ENCODE data around the gene ZMIZ1.

Gene ZMIZ1

GRCh38 chr10:79096514-79096913 is 27.7 kb downstream of the ZMIZ1 start:
- in situ Hi-C loops (cut with MboI; ENCODE audit: low sequenced_read_pairs), result no loop called here

GRCh38 chr10:79097021-79097872 is 28.5 kb downstream of the ZMIZ1 start:
- in situ Hi-C loops (cut with MboI; ENCODE audit: low sequenced_read_pairs), result no loop called here

GRCh38 chr10:79098061-79098460 is 29.3 kb downstream of the ZMIZ1 start:
- in situ Hi-C loops (cut with MboI; ENCODE audit: low sequenced_read_pairs), result no loop called here

DNA sequence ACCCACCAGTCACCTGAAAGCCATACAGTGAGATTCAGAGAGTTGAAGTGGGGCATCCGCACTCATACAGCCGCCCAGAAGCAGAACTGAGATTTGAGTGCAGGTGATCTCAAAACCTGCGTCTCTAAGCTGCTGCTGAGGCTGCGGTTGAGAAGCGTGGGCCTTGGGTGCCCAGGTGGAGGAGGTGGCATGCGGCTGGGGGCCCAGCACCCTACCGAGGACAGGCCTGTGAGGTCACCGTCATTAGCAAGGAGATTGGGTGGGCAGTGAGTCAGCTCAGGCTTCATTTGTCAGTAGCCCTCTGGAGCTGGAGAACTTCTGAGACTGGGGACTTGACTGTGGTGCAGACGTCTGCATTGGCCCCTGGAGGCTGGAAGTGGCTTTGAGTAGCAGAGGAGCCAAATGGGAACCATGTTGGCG is 29.8 kb downstream of the ZMIZ1 start:
- in situ Hi-C loops (cut with MboI; ENCODE audit: low sequenced_read_pairs), result no loop called here

- in situ Hi-C loops (cut with MboI; ENCODE audit: low sequenced_read_pairs), result no loop called here
Observed at GRCh38 chr10:79099898-79100448, 31.2 kb downstream of the ZMIZ1 start.

- in situ Hi-C loops (cut with MboI; ENCODE audit: low sequenced_read_pairs), result no loop called here
Observed at GRCh38 chr10:79100771-79101170, 32.0 kb downstream of the ZMIZ1 start.

GRCh38 chr10:79101560-79102497 is 33.1 kb downstream of the ZMIZ1 start:
- in situ Hi-C loops (cut with MboI; ENCODE audit: low sequenced_read_pairs), result no loop called here

DNA sequence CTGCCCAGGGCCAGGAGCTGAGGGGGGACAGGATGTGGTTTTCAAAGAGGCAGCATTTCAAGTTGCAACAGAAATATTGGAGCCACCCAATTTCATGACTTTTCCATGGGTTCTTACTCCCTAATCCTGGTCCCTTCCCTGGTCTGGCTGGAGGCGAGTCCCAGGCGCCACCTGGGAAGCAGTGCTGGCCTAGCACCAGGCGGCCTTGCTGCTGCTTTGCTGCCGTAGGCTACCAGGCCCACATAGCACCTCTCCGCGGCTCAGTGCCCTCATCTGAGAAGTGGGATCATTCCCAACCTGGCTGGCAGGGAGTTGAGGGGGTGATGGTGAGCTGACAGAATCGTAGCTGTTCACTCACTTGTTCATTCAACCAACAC is 33.7 kb downstream of the ZMIZ1 start:
- in situ Hi-C loops (cut with MboI; ENCODE audit: low sequenced_read_pairs), result no loop called here

DNA sequence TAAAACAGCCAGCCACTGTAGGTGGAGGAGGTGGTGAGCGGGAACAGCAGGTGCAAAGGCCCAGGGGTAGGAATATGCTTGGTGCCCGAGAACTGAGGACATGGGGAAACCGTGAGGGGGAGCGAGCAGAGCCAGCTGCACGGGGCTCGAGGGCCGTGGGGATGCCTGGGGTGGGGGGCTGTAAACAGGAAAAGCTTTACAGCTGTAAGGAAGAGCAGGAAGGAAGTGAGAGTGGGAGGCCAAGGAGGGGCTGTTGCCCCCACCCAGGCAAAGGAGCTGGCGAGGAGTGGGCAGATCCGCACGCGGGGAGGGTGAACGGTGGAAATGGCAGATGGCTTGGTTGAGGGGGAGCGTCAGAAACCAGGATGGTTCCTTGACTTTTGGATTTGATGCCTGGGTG is 34.4 kb downstream of the ZMIZ1 start:
- in situ Hi-C loops (cut with MboI; ENCODE audit: low sequenced_read_pairs), result no loop called here

GRCh38 chr10:79103585-79103984 is 34.8 kb downstream of the ZMIZ1 start:
- in situ Hi-C loops (cut with MboI; ENCODE audit: low sequenced_read_pairs), result no loop called here

DNA sequence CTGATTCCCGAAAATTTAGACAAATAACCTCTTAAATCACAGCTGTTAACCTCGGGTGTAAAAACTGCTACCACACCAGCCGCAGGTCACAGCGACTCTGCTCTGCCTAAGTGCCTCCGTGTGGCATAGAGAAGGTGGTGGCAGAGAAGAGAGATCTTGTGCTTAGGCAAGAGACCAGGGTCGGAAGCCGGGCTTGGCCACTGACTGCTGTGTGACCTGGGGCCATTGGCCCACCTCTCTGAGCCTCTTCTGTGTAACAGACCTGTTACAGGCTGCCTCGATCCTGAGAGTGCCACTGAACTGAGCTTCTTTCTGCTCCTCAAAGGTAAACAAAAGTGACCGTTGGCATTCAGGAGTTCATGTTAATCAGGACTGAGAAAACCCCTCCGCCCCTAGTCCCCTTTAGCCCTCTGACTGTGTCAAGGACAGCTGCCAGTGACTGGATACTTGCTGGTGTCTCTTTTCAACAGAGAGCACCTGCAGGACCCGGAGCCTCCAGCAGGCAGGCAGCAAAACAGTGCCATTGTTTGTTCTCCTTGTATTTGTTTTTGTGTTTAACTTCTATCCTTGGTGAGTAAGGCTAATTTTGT is 36.5 kb downstream of the ZMIZ1 start:
- in situ Hi-C loops (cut with MboI; ENCODE audit: low sequenced_read_pairs), result no loop called here

DNA sequence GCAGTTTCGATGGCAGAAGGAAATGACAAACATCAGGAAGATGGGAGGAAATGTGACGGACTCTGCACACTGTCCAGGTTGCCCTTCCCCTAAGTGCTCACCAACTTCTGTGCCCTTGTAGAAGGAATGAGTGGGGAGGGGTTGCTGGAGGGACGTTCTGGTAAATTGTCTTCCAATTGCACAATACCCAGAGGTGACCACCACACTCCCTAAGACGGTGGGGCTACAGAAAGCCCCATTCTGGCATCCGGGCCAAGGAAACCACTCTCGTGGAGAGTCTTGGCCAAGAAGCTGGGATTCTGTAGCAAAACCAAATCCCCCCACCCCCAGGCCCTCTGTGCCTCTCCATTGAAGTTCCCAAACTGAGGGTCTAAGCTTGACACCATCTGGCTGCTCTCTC is 37.1 kb downstream of the ZMIZ1 start:
- in situ Hi-C loops (cut with MboI; ENCODE audit: low sequenced_read_pairs), result no loop called here

- in situ Hi-C loops (cut with MboI; ENCODE audit: low sequenced_read_pairs), result no loop called here
Observed at GRCh38 chr10:79106256-79107050, 37.7 kb downstream of the ZMIZ1 start.

GRCh38 chr10:79107736-79108264 is 39.0 kb downstream of the ZMIZ1 start:
- in situ Hi-C loops (cut with MboI; ENCODE audit: low sequenced_read_pairs), result no loop called here

DNA sequence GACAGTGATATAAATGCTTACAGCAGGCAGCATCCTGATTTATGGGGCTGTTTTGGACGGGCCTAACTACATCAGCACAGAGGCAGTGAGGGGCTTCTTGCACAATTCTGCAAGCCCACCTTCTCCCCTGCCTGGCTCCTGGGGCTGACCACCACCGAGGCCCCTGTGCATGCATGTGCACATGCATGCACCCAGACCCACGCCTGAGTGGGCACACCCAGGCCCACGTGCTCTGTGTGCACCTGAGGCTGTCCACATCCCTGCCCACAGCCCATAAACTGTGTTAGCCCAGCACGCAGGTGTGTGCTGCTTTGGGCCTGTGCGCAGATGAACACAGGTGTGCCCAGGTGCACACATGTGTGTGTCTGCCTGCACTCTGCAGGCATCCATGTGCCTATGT is 40.0 kb downstream of the ZMIZ1 start:
- in situ Hi-C loops (cut with MboI; ENCODE audit: low sequenced_read_pairs), result no loop called here

DNA sequence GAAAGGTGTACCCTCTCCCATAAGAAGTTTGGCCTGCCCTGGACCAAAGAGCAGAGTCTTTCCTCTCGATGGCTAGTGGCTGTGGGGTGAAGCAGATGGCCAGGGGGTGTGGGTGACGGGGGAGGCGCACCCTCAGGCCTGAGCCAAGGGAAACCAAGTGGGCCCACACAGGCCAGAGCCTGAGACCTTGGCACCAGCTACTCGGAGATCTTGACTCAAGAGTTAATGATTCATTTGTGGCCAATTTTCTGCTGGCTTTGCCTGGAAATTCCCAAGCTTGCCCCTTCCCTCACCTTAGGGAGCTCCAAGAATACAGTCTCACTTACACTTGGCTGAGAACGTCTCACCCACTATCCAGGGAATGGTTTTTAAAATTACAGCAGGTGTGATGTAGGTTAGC is 42.7 kb downstream of the ZMIZ1 start:
- in situ Hi-C loops (cut with MboI; ENCODE audit: low sequenced_read_pairs), result no loop called here

DNA sequence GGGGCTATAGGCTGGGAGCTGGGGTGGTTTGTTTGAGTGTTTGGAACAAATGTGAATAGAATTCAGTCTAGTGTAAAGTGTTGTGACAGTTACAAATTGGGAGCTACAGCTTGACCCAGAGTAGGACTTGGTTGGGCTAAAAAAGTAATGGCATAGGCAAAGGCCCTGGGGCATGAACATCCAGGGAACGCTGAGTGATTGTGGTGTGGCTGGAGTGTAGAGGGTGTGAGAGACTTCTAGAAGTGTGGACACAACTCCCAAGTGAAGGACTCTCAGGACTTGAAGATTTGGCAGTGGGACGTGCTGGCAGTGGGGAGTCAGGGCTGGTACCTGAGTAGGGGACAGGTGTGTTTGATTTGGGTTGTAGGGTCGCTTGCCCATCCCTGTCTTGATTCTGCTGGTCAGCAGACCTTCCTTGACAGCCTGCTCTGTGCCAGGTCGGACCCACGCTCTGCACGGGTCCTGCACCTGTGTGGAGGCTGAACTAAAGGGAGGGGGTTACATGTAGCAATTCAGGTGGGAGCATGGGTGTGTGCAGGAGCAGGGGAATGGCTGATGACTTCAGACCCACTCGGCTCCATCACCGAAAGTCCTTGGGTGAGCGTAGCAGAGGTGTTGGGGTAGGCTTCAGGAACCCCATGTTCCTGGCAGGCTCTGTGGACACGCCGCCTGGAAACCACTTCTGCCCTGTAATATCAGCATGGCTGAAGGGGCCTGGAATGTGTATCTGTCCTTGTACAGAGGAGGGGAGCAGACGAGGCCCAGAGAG is 43.3 kb downstream of the ZMIZ1 start:
- in situ Hi-C loops (cut with MboI; ENCODE audit: low sequenced_read_pairs), result no loop called here

DNA sequence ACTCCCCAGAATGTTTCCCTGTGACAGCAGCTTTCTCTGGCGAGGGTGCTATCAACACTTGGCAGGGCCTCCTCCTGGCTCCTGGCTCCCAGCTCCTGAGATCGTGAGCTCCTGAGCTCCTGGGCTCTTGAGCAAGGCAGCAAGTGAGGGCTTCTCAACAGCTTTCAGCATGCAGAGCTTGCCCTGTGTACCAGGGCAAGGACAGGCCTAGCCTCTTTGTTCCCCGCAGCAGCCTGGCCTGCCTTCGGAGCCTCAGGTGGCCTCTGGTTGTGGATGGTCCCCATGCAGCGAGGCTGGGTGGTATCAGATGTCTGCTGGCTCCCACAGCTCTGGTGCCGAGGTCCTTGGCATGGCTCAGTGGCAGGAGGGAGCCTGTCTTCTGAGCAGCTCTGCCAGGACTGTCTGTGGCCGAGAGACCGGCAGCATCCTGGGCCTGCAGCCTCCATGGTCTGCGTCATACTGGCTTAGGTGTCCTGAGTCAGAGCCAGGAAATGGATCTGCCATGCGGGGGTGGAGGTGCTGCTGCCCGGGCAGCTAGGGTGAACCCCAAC is 44.2 kb downstream of the ZMIZ1 start:
- in situ Hi-C loops (cut with MboI; ENCODE audit: low sequenced_read_pairs), result no loop called here

GRCh38 chr10:79113827-79114226 is 45.1 kb downstream of the ZMIZ1 start:
- in situ Hi-C loops (cut with MboI; ENCODE audit: low sequenced_read_pairs), result no loop called here

All from hTERT RPE-1 (cell line).